Chondrocyte (in vitro differentiated cells): ENCODE data around the gene ADARB2. TPM values are rescaled to one million over a fixed set of nuclear protein-coding genes. Genes with fewer than 3 reads are reported as not detected.
"Not testable (repeated sequence)": the region's sequence is repeated elsewhere in the genome, so short reads cannot be mapped to it uniquely, and the experiment has no call there.

ENCODE experiments used
- DNase-seq: peaks from one replicate; pipeline ENCODE4 v3.0.0; 2021; ENCODE audit warnings: mixed read lengths, low spot score
- H3K27ac Mint-ChIP-seq: one replicate; pipeline ENCODE4 v1.8.0; 2021; ENCODE audit warnings: mild to moderate bottlenecking, moderate library complexity, mixed read lengths; ENCODE audit not compliant: unreplicated experiment
- H3K27me3 Mint-ChIP-seq: 2 replicates; pipeline ENCODE4 v1.8.0; 2021; ENCODE audit warnings: low read depth, mixed read lengths
- H3K36me3 Mint-ChIP-seq: 2 replicates; pipeline ENCODE4 v1.8.0; 2021; ENCODE audit warnings: low read depth, mixed read lengths
- H3K4me1 Mint-ChIP-seq: 2 replicates; pipeline ENCODE4 v1.8.0; 2021; ENCODE audit warnings: low read depth, mild to moderate bottlenecking, mixed read lengths
- H3K4me3 Mint-ChIP-seq: one replicate; pipeline ENCODE4 v1.8.0; 2021; ENCODE audit warnings: mild to moderate bottlenecking, moderate library complexity, mixed read lengths; ENCODE audit not compliant: unreplicated experiment
- H3K9me3 Mint-ChIP-seq: 2 replicates; pipeline ENCODE4 v1.8.0; 2021; ENCODE audit warnings: low read depth, mixed read lengths
- total RNA-seq: library from RNA; stranded (reverse); gene quantifications from 3 replicates; pipeline ENCODE4 v1.2.1, GENCODE V29; 2021
- TF ChIP-seq, protein P1 (sequence below): fragments of 200-600 bp; sonication (generic); IDR thresholded peaks from 2 replicates; pipeline ENCODE4 v1.5.0; 2021; ENCODE audit warnings: antibody characterized with exemption, mild to moderate bottlenecking, moderate library complexity

Gene ADARB2
- total RNA-seq, 1 donor from 2014 or later: 3.3 TPM

- Mint-ChIP-seq H3K9me3 (no peaks in the 10 kb centered on the region), H3K36me3 (no peaks in the 10 kb centered on the region), H3K4me1 (peaks cover 38% of the 10 kb centered on the region), H3K27ac (no peak overlapping the region), H3K4me3 (no peak overlapping the region), H3K27me3 (no peaks in the 10 kb centered on the region)
- TF ChIP-seq, protein P1, sequence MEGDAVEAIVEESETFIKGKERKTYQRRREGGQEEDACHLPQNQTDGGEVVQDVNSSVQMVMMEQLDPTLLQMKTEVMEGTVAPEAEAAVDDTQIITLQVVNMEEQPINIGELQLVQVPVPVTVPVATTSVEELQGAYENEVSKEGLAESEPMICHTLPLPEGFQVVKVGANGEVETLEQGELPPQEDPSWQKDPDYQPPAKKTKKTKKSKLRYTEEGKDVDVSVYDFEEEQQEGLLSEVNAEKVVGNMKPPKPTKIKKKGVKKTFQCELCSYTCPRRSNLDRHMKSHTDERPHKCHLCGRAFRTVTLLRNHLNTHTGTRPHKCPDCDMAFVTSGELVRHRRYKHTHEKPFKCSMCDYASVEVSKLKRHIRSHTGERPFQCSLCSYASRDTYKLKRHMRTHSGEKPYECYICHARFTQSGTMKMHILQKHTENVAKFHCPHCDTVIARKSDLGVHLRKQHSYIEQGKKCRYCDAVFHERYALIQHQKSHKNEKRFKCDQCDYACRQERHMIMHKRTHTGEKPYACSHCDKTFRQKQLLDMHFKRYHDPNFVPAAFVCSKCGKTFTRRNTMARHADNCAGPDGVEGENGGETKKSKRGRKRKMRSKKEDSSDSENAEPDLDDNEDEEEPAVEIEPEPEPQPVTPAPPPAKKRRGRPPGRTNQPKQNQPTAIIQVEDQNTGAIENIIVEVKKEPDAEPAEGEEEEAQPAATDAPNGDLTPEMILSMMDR: no peak
- DNase-seq: no peak
Observed at GRCh38 chr10:1358860-1359625, 378.3 kb downstream of the ADARB2 start.

GRCh38 chr10:1358147-1358546, 379.2 kb downstream of the ADARB2 start:
- TF ChIP-seq, protein P1: no peak
- Mint-ChIP-seq H3K4me1 (peaks cover 38% of the 10 kb centered on the region), H3K9me3 (no peaks in the 10 kb centered on the region), H3K27ac (no peak overlapping the region), H3K36me3 (no peaks in the 10 kb centered on the region), H3K27me3 (no peaks in the 10 kb centered on the region), H3K4me3 (no peak overlapping the region)
- DNase-seq: no peak

DNA sequence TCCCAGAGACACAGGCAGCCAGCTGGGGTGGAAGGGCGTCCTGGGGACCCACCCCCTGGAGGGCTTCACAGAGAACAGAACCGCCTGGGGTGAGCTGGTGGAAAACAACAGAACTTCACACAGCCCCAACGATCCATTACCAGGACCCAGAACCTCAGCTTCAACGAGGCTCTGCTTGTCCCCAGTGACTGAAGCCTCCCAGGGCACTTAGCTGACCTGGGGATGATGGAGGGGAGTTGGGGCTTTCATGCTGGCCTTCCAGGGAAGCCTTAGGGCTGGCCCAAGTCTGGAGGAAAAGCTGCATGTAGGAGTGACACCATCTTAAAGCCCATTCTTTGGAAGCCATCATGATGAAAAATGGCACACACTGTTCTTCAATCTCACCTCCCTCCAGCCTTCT, 381.0 kb downstream of the ADARB2 start:
- no peaks in the 10 kb centered on the region for H3K36me3 Mint-ChIP-seq
- H3K4me1 Mint-ChIP-seq: peaks cover 30% of the 10 kb centered on the region
- no peaks in the 10 kb centered on the region for H3K27me3 Mint-ChIP-seq

DNA sequence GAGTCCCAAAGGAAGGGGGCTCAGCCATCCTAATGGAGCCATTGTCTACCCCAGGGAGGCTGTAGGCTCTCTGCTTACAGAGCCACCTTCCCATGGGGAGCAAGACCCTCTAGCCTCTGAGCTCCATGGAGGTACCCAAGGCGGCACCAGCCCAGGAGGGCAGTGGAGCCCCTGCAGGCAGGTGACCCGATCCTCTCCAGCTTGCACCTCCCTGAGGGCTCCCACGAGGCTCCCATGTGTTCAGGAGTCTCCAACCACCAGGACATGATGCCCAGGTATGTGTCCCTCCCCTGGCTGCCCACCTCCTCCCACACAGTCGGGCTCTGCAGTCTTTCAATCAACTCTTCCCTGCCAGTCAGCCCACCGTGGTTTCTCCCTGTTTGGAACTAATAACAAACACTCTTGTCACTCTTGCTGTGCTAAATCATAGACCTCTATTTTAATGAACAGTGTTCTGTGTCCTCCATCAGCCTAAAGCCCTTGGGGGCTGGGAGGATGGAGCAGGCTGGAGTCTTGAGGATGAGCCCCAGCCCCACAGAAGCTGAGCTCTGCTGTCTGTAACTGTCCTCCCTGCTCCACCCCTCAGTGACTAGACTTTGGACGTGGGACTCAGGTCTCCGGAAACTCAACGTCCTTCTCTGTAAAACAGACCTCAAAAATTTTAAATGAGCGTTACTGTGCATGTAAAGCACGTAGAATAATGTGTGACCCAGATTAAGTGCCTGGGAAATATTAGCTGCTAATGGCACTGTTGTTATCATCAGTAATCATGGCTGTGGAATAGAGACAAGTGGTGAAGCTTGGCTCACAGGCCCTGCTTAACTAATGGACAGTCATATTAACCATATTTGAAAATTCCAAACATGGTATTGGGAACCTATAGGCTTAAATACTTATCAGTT, 382.3 kb downstream of the ADARB2 start:
- DNase-seq: no peak
- H3K4me3 Mint-ChIP-seq: no peak overlapping the region
- no peak overlapping the region for H3K27ac Mint-ChIP-seq
- TF ChIP-seq, protein P1: no peak
- no peaks in the 10 kb centered on the region for H3K9me3 Mint-ChIP-seq
- no peaks in the 10 kb centered on the region for H3K36me3 Mint-ChIP-seq
- peaks cover 17% of the 10 kb centered on the region for H3K4me1 Mint-ChIP-seq
- H3K27me3 Mint-ChIP-seq: no peaks in the 10 kb centered on the region

More for the DNA sequence above, 381.0 kb downstream of the ADARB2 start:
- no peak for DNase-seq
- Mint-ChIP-seq H3K4me3 (no peak overlapping the region), H3K9me3 (no peaks in the 10 kb centered on the region), H3K27ac (no peak overlapping the region)
- TF ChIP-seq, protein P1: no peak

GRCh38 chr10:1352296-1352695, 385.0 kb downstream of the ADARB2 start:
- not testable (repeated sequence) for H3K4me3 Mint-ChIP-seq, H3K27me3 Mint-ChIP-seq, H3K36me3 Mint-ChIP-seq, H3K27ac Mint-ChIP-seq, H3K4me1 Mint-ChIP-seq, DNase-seq, H3K9me3 Mint-ChIP-seq
